H1 (cell line): ENCODE measurements around the gene VWF. TPM values are rescaled to one million over a fixed set of nuclear protein-coding genes. Genes with fewer than 3 reads are reported as not detected.

Experiments used
- CTCF ChIA-PET: fragments of 300-600 bp; sonication (Branson Sonifier 250); formaldehyde crosslinking; loops from one replicate; lab custom pipeline; 2021; ENCODE audit not compliant: partially characterized antibody; lab: Charles Lee
- POLR2A ChIA-PET: fragments of 300-600 bp; sonication (Branson Sonifier 250); formaldehyde crosslinking; loops from one replicate; lab custom pipeline; 2021; ENCODE audit warnings: inconsistent platforms; ENCODE audit not compliant: partially characterized antibody; lab: Charles Lee
- DNase-seq, 2 experiments: peaks; one replicate each; pipeline versions ENCODE4 v3.0.0 to v3.0.0-alpha.2; 2010 to 2022; ENCODE audit warnings: low spot score in 2 of 2, low read depth in 1 of 2, mixed read lengths in 1 of 2
- FAIRE-seq: peaks from 2 replicates; lab custom pipeline; 2011; peaks lifted over from hg19 to GRCh38; lab: Jason Lieb, UNC
- H2AFZ ChIP-seq: 2 replicates; pipeline ENCODE4 v1.8.1; 2012; ENCODE audit warnings: low read length, inconsistent platforms
- H2AK5ac ChIP-seq: 2 replicates; pipeline ENCODE4 v1.6.1; 2013; ENCODE audit warnings: low read depth, low read length
- H2BK120ac ChIP-seq: replicated peaks from 2 replicates; pipeline ENCODE3; 2013; ENCODE audit warnings: low read depth, low read length, inconsistent platforms
- H2BK12ac ChIP-seq: 2 replicates; pipeline ENCODE4 v1.6.1; 2013; ENCODE audit warnings: low read depth, low read length
- H2BK15ac ChIP-seq: 2 replicates; pipeline ENCODE4 v1.6.1; 2013; ENCODE audit warnings: low read length
- H2BK20ac ChIP-seq: 2 replicates; pipeline ENCODE4 v1.6.1; 2013; ENCODE audit warnings: low read length
- H2BK5ac ChIP-seq: 2 replicates; pipeline ENCODE4 v1.6.1; 2013; ENCODE audit warnings: low read depth, low read length
- H3K14ac ChIP-seq: 2 replicates; pipeline ENCODE4 v1.6.1; 2013; ENCODE audit warnings: inconsistent platforms; ENCODE audit not compliant: insufficient read length
- H3K18ac ChIP-seq: 2 replicates; pipeline ENCODE4 v1.6.1; 2013; ENCODE audit warnings: low read length; ENCODE audit errors: extremely low read depth
- H3K23ac ChIP-seq: 2 replicates; pipeline ENCODE4 v1.6.1; 2013; ENCODE audit warnings: inconsistent platforms; ENCODE audit not compliant: insufficient read length
- H3K23me2 ChIP-seq: 2 replicates; pipeline ENCODE4 v1.6.1; 2013; ENCODE audit warnings: low read depth, low read length
- H3K27ac ChIP-seq: 2 replicates; pipeline ENCODE4 v1.6.1; 2011; ENCODE audit warnings: low read depth, low read length, inconsistent platforms
- H3K27me3 ChIP-seq, 4 experiments: replicated peaks in 1 of 4; 1 replicate in 1 of 4; 2 replicates in 3 of 4; pipeline versions ENCODE4 v1.6.1 to v1.8.1; 2011 to 2013; ENCODE audit warnings: low read length in 3 of 4, mild to moderate bottlenecking in 3 of 4, inconsistent platforms in 2 of 4, mixed read lengths in 2 of 4, moderate library complexity in 1 of 4; ENCODE audit not compliant: control insufficient read depth in 3 of 4, insufficient read depth in 3 of 4; ENCODE audit errors: extremely low read depth in 1 of 4
- H3K36me3 ChIP-seq, 4 experiments: 2 replicates each; pipeline versions ENCODE4 v1.6.1 to v1.8.1; 2011 to 2013; ENCODE audit warnings: mild to moderate bottlenecking in 4 of 4, low read length in 3 of 4, moderate library complexity in 2 of 4, control low read depth in 1 of 4, inconsistent platforms in 1 of 4; ENCODE audit not compliant: insufficient read depth in 4 of 4, control insufficient read depth in 2 of 4
- H3K4ac ChIP-seq: replicated peaks from 2 replicates; pipeline ENCODE3; 2013; ENCODE audit warnings: low read length, low read depth, mixed read lengths, inconsistent platforms; ENCODE audit not compliant: insufficient read length
- H3K4me1 ChIP-seq, 4 experiments: replicated peaks in 1 of 4; 1 replicate in 1 of 4; 2 replicates in 3 of 4; pipeline versions ENCODE4 v1.6.1 to v1.8.1; 2011 to 2013; ENCODE audit warnings: low read length in 3 of 4, inconsistent platforms in 2 of 4, mixed read lengths in 1 of 4; ENCODE audit not compliant: insufficient read depth in 4 of 4, control insufficient read depth in 3 of 4
- H3K4me2 ChIP-seq, 2 experiments: 2 replicates each; pipeline versions ENCODE4 v1.6.1 to v1.8.1; 2011 to 2013; ENCODE audit warnings: low read depth in 2 of 2, low read length in 2 of 2, control low read depth in 1 of 2, inconsistent platforms in 1 of 2, mild to moderate bottlenecking in 1 of 2; ENCODE audit not compliant: insufficient read depth in 1 of 2
- H3K4me3 ChIP-seq, 4 experiments: fragments of 200-600, 300-600 bp in 1 of 4; sonication (generic), shearing (Covaris generic), sonication (Bioruptor Twin) in 1 of 4; 2 replicates each; pipeline versions ENCODE4 v1.5.1 to v1.8.1; 2011 to 2016; ENCODE audit warnings: low read length in 4 of 4, low read depth in 3 of 4, control low read depth in 2 of 4, inconsistent platforms in 2 of 4, mild to moderate bottlenecking in 2 of 4, mixed read lengths in 1 of 4, moderate library complexity in 1 of 4; ENCODE audit not compliant: insufficient read depth in 2 of 4; ENCODE audit errors: extremely low read depth in 1 of 4
- H3K56ac ChIP-seq: replicated peaks from 2 replicates; pipeline ENCODE3; 2013; ENCODE audit warnings: low read depth, mild to moderate bottlenecking, mixed read lengths, low read length, inconsistent platforms; ENCODE audit not compliant: insufficient read length
- H3K79me1 ChIP-seq: 2 replicates; pipeline ENCODE4 v1.6.1; 2013; ENCODE audit warnings: low read depth, low read length, control low read depth
- H3K79me2 ChIP-seq, 2 experiments: 2 replicates each; pipeline versions ENCODE4 v1.6.1 to v1.8.1; 2012 to 2013; ENCODE audit warnings: low read length in 2 of 2, mild to moderate bottlenecking in 2 of 2, inconsistent platforms in 1 of 2; ENCODE audit not compliant: insufficient read depth in 2 of 2, control insufficient read depth in 1 of 2
- H3K9ac ChIP-seq, 4 experiments: replicated peaks in 1 of 4; 1 replicate in 1 of 4; 2 replicates in 3 of 4; pipeline versions ENCODE4 v1.6.1 to v1.8.1; 2011 to 2013; ENCODE audit warnings: low read depth in 3 of 4, low read length in 3 of 4, control low read depth in 2 of 4, mild to moderate bottlenecking in 2 of 4, moderate library complexity in 2 of 4, inconsistent platforms in 1 of 4; ENCODE audit errors: extremely low read depth in 1 of 4
- H3K9me3 ChIP-seq, 2 experiments: 2 replicates each; pipeline versions ENCODE4 v1.6.1 to v1.8.1; 2012 to 2013; ENCODE audit warnings: mild to moderate bottlenecking in 2 of 2, moderate library complexity in 2 of 2, control low read depth in 1 of 2, inconsistent platforms in 1 of 2, low read depth in 1 of 2, low read length in 1 of 2, mixed read lengths in 1 of 2; ENCODE audit not compliant: insufficient read depth in 2 of 2
- H4K20me1 ChIP-seq, 2 experiments: replicated peaks in 1 of 2; 2 replicates each; pipeline versions ENCODE3 to v1.8.1; 2011 to 2013; ENCODE audit warnings: inconsistent platforms in 2 of 2, low read length in 2 of 2, mild to moderate bottlenecking in 1 of 2; ENCODE audit not compliant: insufficient read depth in 2 of 2, control insufficient read depth in 1 of 2
- H4K5ac ChIP-seq: 2 replicates; pipeline ENCODE4 v1.6.1; 2013; ENCODE audit warnings: low read length, low read depth, mixed read lengths, inconsistent platforms; ENCODE audit not compliant: insufficient read length
- H4K8ac ChIP-seq: 2 replicates; pipeline ENCODE4 v1.8.0; 2013; ENCODE audit warnings: mild to moderate bottlenecking, moderate library complexity, low read length, inconsistent platforms; ENCODE audit not compliant: insufficient read depth; ENCODE audit errors: extremely low read depth
- H4K91ac ChIP-seq: replicated peaks from 2 replicates; pipeline ENCODE3; 2013; ENCODE audit warnings: low read length, mixed read lengths, inconsistent platforms; ENCODE audit not compliant: insufficient read length
- BACH1 ChIP-seq: IDR thresholded peaks from 2 replicates; pipeline ENCODE4 v1.6.1; 2012; ENCODE audit warnings: low read length, improper control_type of control experiment
- EGR1 ChIP-seq: IDR thresholded peaks from 2 replicates; pipeline ENCODE4 v1.6.1; 2011; ENCODE audit warnings: low read depth, low read length, borderline replicate concordance
- HDAC6 ChIP-seq: IDR thresholded peaks from one replicate; pipeline ENCODE4 v1.7.1; 2012; ENCODE audit warnings: low read depth, mild to moderate bottlenecking, inconsistent platforms, low read length, moderate library complexity
- JUN ChIP-seq: IDR thresholded peaks from 2 replicates; pipeline ENCODE4 v1.6.1; 2011; ENCODE audit warnings: low read depth, mild to moderate bottlenecking, improper control_type of control experiment, low read length
- NRF1 ChIP-seq: IDR thresholded peaks from 2 replicates; pipeline ENCODE4 v1.6.1; 2011; ENCODE audit warnings: mild to moderate bottlenecking, low read depth, low read length, improper control_type of control experiment
- RNF2 ChIP-seq: fragments of 200-900, 300-1000 bp; sonication (generic); IDR thresholded peaks from 2 replicates; pipeline ENCODE4 v1.7.1; 2016; ENCODE audit warnings: borderline replicate concordance, low read depth, mild to moderate bottlenecking, antibody characterized with exemption, low read length; ENCODE audit not compliant: poor library complexity, severe bottlenecking; ENCODE audit errors: missing control alignments
- SUZ12 ChIP-seq: fragments of 200-600 bp; sonication (generic); IDR thresholded peaks from 2 replicates; pipeline ENCODE4 v1.6.1; 2012; ENCODE audit warnings: mild to moderate bottlenecking, inconsistent platforms, low read length, moderate library complexity, mixed read lengths
- USF2 ChIP-seq: IDR thresholded peaks from 2 replicates; pipeline ENCODE4 v1.6.1; 2011; ENCODE audit warnings: low read length, improper control_type of control experiment
- WGBS, 2 experiments: shearing (Covaris generic) in 1 of 2; methylation state at CpG; one replicate each; pipeline versions ENCODE4 v1.1.6 to v1.1.7; 2013 to 2015; ENCODE audit warnings: low lambda C conversion rate in 2 of 2, mixed read lengths in 2 of 2, inconsistent platforms in 1 of 2, low coverage in 1 of 2, missing lambda C conversion rate in 1 of 2; ENCODE audit not compliant: insufficient replicate concordance in 2 of 2, insufficient coverage in 1 of 2, insufficient read length in 1 of 2; ENCODE audit errors: extremely low coverage in 1 of 2, missing lambda C conversion rate in 1 of 2; 5-methylcytosine and 5-hydroxymethylcytosine counted together
- polyA plus RNA-seq, 7 experiments: library from polyadenylated mRNA; depleted of rRNA in 3 of 7; stranded (reverse) in 5 of 7; unstranded in 2 of 7; fragments of >200 nt in 5 of 7; fragments of 200-250 nt in 2 of 7; gene quantifications; 1 replicate in 5 of 7; 2 replicates in 1 of 7; 4 replicates in 1 of 7; pipeline versions ENCODE4 v1.2.1 to v1.2.3, GENCODE V29; 2011 to 2013; ENCODE audit warnings: missing spikeins in 2 of 7, mixed read lengths in 2 of 7
- total RNA-seq: library from RNA; stranded (reverse); fragmentation: NEBNext Ultra II Directional; extraction: Animal tissue kit (Norgen Biotek cat#: 25700); gene quantifications from 2 replicates; pipeline ENCODE4 v1.2.1, GENCODE V29; 2021

Gene VWF
- total and polyA plus RNA-seq, 2 of the 8 experiments (the other 6 are each of a cell fraction or from before 2014, with no cell fraction given): 0.39 to 0.60 TPM

GRCh38 chr12:5904441-5904840 lies 220.0 kb downstream of the VWF start:
- H3K4ac ChIP-seq: no peak overlapping the region
- no peak overlapping the region for H2BK120ac ChIP-seq
- no peak overlapping the region for H3K18ac ChIP-seq
- no peaks in the 10 kb centered on the region for H3K9me3 ChIP-seq
- H3K23me2 ChIP-seq: no peaks in the 10 kb centered on the region
- no peak overlapping the region for H3K4me3 ChIP-seq
- H3K56ac ChIP-seq: no peak overlapping the region
- H2AFZ ChIP-seq: no peak overlapping the region
- H3K23ac ChIP-seq: no peak overlapping the region
- H3K27ac ChIP-seq: no peak overlapping the region
- H3K9ac ChIP-seq: no peak overlapping the region
- CTCF ChIA-PET: interaction anchor here (0.6 to 2.1 kb wide), 9 partner anchors 9 to 578 kb away, joined by 3 to 7 read pairs (median 4); no protein-coding TSS in a partner anchor
- TF ChIP-seq SUZ12 (no peak), EGR1 (no peak), JUN (no peak), USF2 (no peak), BACH1 (0 out of 2 replicates have a peak, but pooled peaks have one; percentile 30), NRF1 (no peak), RNF2 (no peak), HDAC6 (no peak)
- H4K5ac ChIP-seq: no peak overlapping the region
- no peaks in the 10 kb centered on the region for H3K27me3 ChIP-seq
- H3K79me1 ChIP-seq: no peaks in the 10 kb centered on the region
- DNase-seq (no peak), FAIRE-seq (no peak)
- no peak overlapping the region for H2BK5ac ChIP-seq
- H4K91ac ChIP-seq: peak overlapping the region; percentile 18
- no peak overlapping the region for H2BK15ac ChIP-seq
- H3K4me2 ChIP-seq: no peak overlapping the region
- peaks cover 0 to 2% (median 0%) of the 10 kb centered on the region in 4 experiments; a peak in 1 of 7 replicates for H3K4me1 ChIP-seq
- POLR2A ChIA-PET: interaction anchor here (1.0 kb wide), 1 partner anchor 9 kb away, joined by 3 read pairs; no protein-coding TSS in a partner anchor
- no peaks in the 10 kb centered on the region for H3K79me2 ChIP-seq
- H3K36me3 ChIP-seq: no peaks in the 10 kb centered on the region
- H3K14ac ChIP-seq: no peak overlapping the region
- no peaks in the 10 kb centered on the region for H4K20me1 ChIP-seq
- H2BK12ac ChIP-seq: no peak overlapping the region
- no peak overlapping the region for H2BK20ac ChIP-seq
- 89% methylated on average over 7 of the region's 11 CpGs; no CpG with 5 or more reads in 1 of the 2 experiments for WGBS, 2 experiments
- H4K8ac ChIP-seq: no peak overlapping the region; the same call in 1 of the 2 replicates
- H2AK5ac ChIP-seq: no peak overlapping the region
